Measurements from ENCODE around the gene BICDL1.
"Not testable (repeated sequence)": the region's sequence is repeated elsewhere in the genome, so short reads cannot be mapped to it uniquely, and the experiment has no call there.

BICDL1 gene

GRCh38 chr12:119988472-119989360, at the start of gene BICDL1:
BICDL1 (plus strand) TSS chr12:119989236; CDS start chr12:119989869, 633 bp downstream.
- DNase-seq = peak; percentile 49

GRCh38 chr12:119940897-119941296, 48.1 kb upstream of the BICDL1 start:
- peak; percentile 66 for DNase-seq

- no peak for DNase-seq
These were observed 46.6 kb upstream of the BICDL1 start for GRCh38 chr12:119942386-119942785.

GRCh38 chr12:119946213-119946612, 42.8 kb upstream of the BICDL1 start:
- no peak for DNase-seq

- no peak for DNase-seq
These were observed 39.9 kb upstream of the BICDL1 start for GRCh38 chr12:119949145-119949544.

GRCh38 chr12:119949594-119949993, 39.4 kb upstream of the BICDL1 start:
- DNase-seq = no peak

GRCh38 chr12:119956047-119956446, 33.0 kb upstream of the BICDL1 start:
- DNase-seq = no peak

GRCh38 chr12:119957135-119957534, 31.9 kb upstream of the BICDL1 start:
- no peak for DNase-seq

GRCh38 chr12:119959435-119959834, 29.6 kb upstream of the BICDL1 start:
- no peak for DNase-seq

GRCh38 chr12:119964123-119964522, 24.9 kb upstream of the BICDL1 start:
- no peak for DNase-seq

GRCh38 chr12:119964929-119965328, 24.1 kb upstream of the BICDL1 start:
- no peak for DNase-seq

- no peak for DNase-seq
These were observed 8.8 kb upstream of the BICDL1 start for GRCh38 chr12:119980242-119980641.

- not testable (repeated sequence) for DNase-seq
These were observed 8.3 kb upstream of the BICDL1 start for GRCh38 chr12:119980702-119981101.

- DNase-seq = peak; percentile 38
These were observed 310 bp downstream of the BICDL1 start for GRCh38 chr12:119989361-119989730.

- DNase-seq = peak; percentile 68
These were observed 820 bp downstream of the BICDL1 start for GRCh38 chr12:119989731-119990381.

- DNase-seq = no peak
These were observed 1.4 kb downstream of the BICDL1 start for GRCh38 chr12:119990382-119990874.

GRCh38 chr12:119992129-119992705, 3.2 kb downstream of the BICDL1 start:
- no peak for DNase-seq

GRCh38 chr12:119994892-119995658, 6.0 kb downstream of the BICDL1 start:
- DNase-seq = no peak

- DNase-seq = no peak
These were observed 7.4 kb downstream of the BICDL1 start for GRCh38 chr12:119996417-119996816.

- no peak for DNase-seq
These were observed 9.6 kb downstream of the BICDL1 start for GRCh38 chr12:119998471-119999245.

- DNase-seq = no peak
These were observed 11.5 kb downstream of the BICDL1 start for GRCh38 chr12:120000556-120000955.
